ENCODE measurements around the gene ZNF76.

GRCh38 chr6:35214869-35215664, 44.5 kb upstream of the ZNF76 start:
- no peak for TF ChIP-seq POLR2A (IDR thresholded peaks at IDR 0.05)
- no peak for TF ChIP-seq CTCF (IDR thresholded peaks at IDR 0.05)
